Activated CD8-positive, alpha-beta memory T cell treated with anti-CD3 and anti-CD28 coated beads, Interleukin-2, amount 10 ng/mL, durations not matched to agents 7 days and 5 days (primary cell): ENCODE data around the gene COMMD1. TPM values are rescaled to one million over a fixed set of nuclear protein-coding genes. Genes with fewer than 3 reads are reported as not detected.
"Not testable (repeated sequence)": the region's sequence is repeated elsewhere in the genome, so short reads cannot be mapped to it uniquely, and the experiment has no call there.

Source experiments
- ATAC-seq: fragments of 150-1000 bp; cut with Tn5 transposase; one replicate; pipeline ENCODE4 v1.10.0; 2021; ENCODE audit warnings: moderate library complexity
- CTCF ChIA-PET: fragments of 350-600 bp; sonication (Branson Sonifier 250); formaldehyde crosslinking; loops from one replicate; lab custom pipeline; 2021; ENCODE audit warnings: antibody characterized with exemption; lab: Charles Lee
- DNase-seq: peaks from one replicate; pipeline ENCODE4 v3.0.0-alpha.2; 2020
- H3K27ac Mint-ChIP-seq: one replicate; pipeline ENCODE4 v1.8.0; 2021; ENCODE audit warnings: mild to moderate bottlenecking, mixed read lengths
- H3K27me3 Mint-ChIP-seq: one replicate; pipeline ENCODE4 v1.8.0; 2021; ENCODE audit warnings: mixed read lengths
- H3K36me3 Mint-ChIP-seq: one replicate; pipeline ENCODE4 v1.8.0; 2021; ENCODE audit warnings: mild to moderate bottlenecking, mixed read lengths
- H3K4me1 Mint-ChIP-seq: one replicate; pipeline ENCODE4 v1.8.0; 2021; ENCODE audit warnings: mixed read lengths
- H3K4me3 Mint-ChIP-seq: one replicate; pipeline ENCODE4 v1.8.0; 2021; ENCODE audit warnings: mild to moderate bottlenecking, moderate library complexity, mixed read lengths
- H3K9me3 Mint-ChIP-seq: one replicate; pipeline ENCODE4 v1.8.0; 2022; ENCODE audit warnings: low read depth, mixed read lengths
- total RNA-seq, 2 experiments: library from RNA; stranded (reverse); gene quantifications; one replicate each; pipeline ENCODE4 v1.2.3, GENCODE V29; 2021

The COMMD1 gene
- total RNA-seq, 2 experiments from 2014 or later: 27.4 to 33.0 TPM

- Mint-ChIP-seq H3K4me1 (peaks cover under 1% of the 10 kb centered on the region), H3K36me3 (peaks cover 2% of the 10 kb centered on the region), H3K27ac (no peak overlapping the region), H3K27me3 (no peaks in the 10 kb centered on the region), H3K4me3 (no peak overlapping the region), H3K9me3 (no peaks in the 10 kb centered on the region)
- CTCF ChIA-PET: no interaction called here
- no peak for ATAC-seq
- no peak for DNase-seq
These were observed 32.4 kb downstream of the COMMD1 start for GRCh38 chr2:61937886-61938285.

GRCh38 chr2:61938511-61938910 is 33.0 kb downstream of the COMMD1 start:
- peaks cover 6% of the 10 kb centered on the region for H3K4me1 Mint-ChIP-seq
- peaks cover 2% of the 10 kb centered on the region for H3K36me3 Mint-ChIP-seq
- no peak overlapping the region for H3K27ac Mint-ChIP-seq
- H3K27me3 Mint-ChIP-seq: no peaks in the 10 kb centered on the region
- CTCF ChIA-PET: no interaction called here
- DNase-seq (no peak), ATAC-seq (no peak)
- H3K4me3 Mint-ChIP-seq: no peak overlapping the region
- H3K9me3 Mint-ChIP-seq: no peaks in the 10 kb centered on the region

- Mint-ChIP-seq H3K36me3 (no peaks in the 10 kb centered on the region), H3K27me3 (no peaks in the 10 kb centered on the region), H3K4me1 (peaks cover 9% of the 10 kb centered on the region), H3K27ac (no peak overlapping the region), H3K4me3 (no peak overlapping the region), H3K9me3 (no peaks in the 10 kb centered on the region)
- CTCF ChIA-PET: no interaction called here
- DNase-seq (no peak), ATAC-seq (no peak)
These were observed 37.8 kb downstream of the COMMD1 start for GRCh38 chr2:61943251-61943650.

- H3K4me1 Mint-ChIP-seq: peaks cover 9% of the 10 kb centered on the region
- H3K9me3 Mint-ChIP-seq: no peaks in the 10 kb centered on the region
- ATAC-seq (no peak), DNase-seq (no peak)
- no peak overlapping the region for H3K4me3 Mint-ChIP-seq
- CTCF ChIA-PET: no interaction called here
- H3K27me3 Mint-ChIP-seq: no peaks in the 10 kb centered on the region
- H3K36me3 Mint-ChIP-seq: no peaks in the 10 kb centered on the region
- H3K27ac Mint-ChIP-seq: no peak overlapping the region
These were observed 41.2 kb downstream of the COMMD1 start for GRCh38 chr2:61946666-61947065.

DNA sequence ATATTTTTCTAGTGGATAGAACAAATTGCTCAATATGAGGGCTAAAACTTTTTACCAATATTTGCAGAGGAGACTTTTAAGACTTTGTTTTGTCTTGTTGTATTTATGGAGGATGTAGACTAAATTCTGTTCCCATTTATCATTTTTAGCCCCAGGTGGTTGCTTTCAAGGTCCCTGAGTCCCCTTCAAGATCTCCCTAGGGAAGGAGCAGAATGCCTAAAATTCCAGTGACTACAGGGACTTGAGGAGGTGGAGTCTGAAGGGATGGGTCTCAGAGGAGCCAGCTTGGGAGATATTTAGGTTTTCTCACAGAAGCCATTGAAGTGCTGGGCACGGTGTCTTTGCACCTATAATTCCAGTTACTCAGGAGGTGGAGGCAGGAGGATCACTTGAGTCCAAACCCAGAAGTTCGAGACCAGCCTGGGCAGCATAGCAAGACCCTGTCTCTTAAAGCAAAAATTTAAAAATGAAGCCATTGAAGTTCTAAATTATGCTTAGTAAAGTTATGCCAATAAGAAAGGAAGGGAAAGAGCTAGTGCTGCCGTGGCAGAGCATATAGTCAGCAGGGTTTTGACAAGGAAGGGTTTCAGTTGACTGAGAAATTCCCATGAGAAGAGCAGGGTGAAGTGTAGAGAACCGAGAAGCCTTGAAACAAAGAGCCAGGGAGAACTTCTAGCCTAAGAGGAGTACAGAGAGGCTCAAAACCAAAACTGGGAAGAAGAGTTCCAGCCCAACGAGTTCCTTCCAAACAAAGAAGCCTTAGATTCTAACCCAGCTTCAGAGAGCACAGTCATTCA is 43.4 kb downstream of the COMMD1 start:
- Mint-ChIP-seq H3K36me3 (no peaks in the 10 kb centered on the region), H3K9me3 (no peaks in the 10 kb centered on the region), H3K4me3 (no peak overlapping the region), H3K27me3 (no peaks in the 10 kb centered on the region), H3K4me1 (peaks cover 3% of the 10 kb centered on the region), H3K27ac (no peak overlapping the region)
- ATAC-seq (no peak), DNase-seq (no peak)
- CTCF ChIA-PET: no interaction called here

DNA sequence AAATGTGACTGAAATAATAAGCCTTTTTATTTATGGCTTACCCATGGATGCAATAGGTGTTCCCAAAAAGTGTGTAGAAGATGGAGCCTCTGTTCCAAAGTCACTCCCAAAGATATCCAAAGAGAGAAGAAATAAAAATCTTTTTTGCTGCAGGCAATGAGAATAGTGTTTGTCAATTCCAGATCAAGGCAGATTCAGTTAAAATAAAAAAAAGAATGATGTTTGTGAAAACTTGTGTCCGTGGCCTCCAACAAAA is 43.9 kb downstream of the COMMD1 start:
- CTCF ChIA-PET: no interaction called here
- H3K27me3 Mint-ChIP-seq: no peaks in the 10 kb centered on the region
- H3K4me1 Mint-ChIP-seq: peaks cover 3% of the 10 kb centered on the region
- H3K9me3 Mint-ChIP-seq: no peaks in the 10 kb centered on the region
- H3K36me3 Mint-ChIP-seq: no peaks in the 10 kb centered on the region
- DNase-seq (no peak), ATAC-seq (no peak)
- H3K4me3 Mint-ChIP-seq: no peak overlapping the region
- no peak overlapping the region for H3K27ac Mint-ChIP-seq

DNA sequence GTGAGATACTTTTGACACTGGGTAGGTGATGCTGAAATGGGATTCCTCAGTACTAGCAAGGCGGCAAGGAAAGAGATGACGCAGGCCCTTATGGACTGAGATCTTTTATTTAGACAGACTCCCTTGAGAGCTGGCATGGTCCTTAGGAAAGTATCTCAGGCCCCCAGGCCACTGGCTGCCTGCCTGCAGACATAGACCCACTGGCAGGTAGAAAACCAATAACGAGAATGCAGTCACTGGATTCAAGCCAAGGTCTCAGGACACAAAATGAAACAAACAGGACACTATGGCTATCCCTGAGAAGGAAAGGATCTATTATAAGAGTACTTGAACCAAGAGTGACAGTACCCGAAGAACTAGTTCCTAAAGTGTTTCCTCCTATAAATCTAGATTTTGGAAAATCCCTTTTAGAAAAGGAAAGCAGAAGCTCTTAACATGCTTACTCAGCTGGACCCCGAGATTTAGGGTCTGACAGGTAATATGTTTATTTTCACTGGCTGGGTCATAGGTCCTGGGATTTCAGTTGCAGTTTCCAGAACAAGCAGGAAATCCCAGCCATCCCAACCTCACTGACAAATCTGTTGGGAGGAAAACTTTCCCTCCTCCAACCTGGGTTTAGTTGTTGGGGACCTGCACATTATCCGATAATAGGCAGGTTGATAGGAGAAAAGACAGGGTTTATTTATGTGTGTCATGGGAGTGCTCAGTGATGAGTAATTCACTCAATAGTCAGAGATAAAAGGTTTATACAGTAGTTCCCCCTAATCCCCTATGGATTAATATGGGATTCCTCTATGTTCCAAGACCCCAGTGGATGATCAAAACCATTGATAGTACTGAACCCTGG is 44.5 kb downstream of the COMMD1 start:
- CTCF ChIA-PET: no interaction called here
- H3K4me1 Mint-ChIP-seq: no peaks in the 10 kb centered on the region
- no peak for ATAC-seq

DNA sequence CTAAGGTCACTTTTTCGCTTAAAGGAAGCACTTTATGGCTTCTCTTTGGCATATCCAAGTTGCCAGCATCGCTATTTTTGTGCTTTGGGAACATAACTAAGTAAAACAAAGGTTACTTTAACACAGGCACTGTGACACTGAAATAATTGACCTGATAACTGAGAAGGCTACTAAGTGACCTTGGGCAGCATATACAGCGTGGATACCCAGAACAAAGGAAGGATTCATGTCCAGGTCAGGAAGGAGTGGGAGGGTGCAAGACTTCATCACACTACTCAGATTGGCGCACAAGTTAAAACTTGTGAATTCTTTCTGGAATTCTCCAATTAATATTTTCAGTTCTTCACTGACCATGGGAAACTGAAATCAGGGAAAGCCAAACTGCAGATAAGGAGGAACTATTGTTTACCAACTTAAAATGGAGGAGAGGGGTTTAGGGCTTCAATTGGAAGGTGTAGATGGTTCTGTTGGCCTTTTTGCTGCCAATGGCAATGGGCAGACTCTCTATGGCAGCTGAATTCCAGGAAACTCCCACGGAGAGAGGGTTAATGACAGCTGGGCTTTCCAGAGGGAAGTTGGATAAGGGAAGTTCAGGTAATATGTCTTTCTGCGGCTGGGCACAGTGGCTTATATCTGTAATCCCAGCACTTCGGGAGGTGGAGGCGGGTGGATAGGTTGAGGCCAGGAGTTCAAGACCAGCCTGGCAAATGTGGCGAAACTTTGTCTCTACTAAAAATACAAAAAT is 45.3 kb downstream of the COMMD1 start:
- no peak for DNase-seq
- no peaks in the 10 kb centered on the region for H3K9me3 Mint-ChIP-seq
- no peaks in the 10 kb centered on the region for H3K4me1 Mint-ChIP-seq
- no peak for ATAC-seq
- H3K4me3 Mint-ChIP-seq: no peak overlapping the region
- no peaks in the 10 kb centered on the region for H3K27me3 Mint-ChIP-seq
- CTCF ChIA-PET: no interaction called here
- H3K27ac Mint-ChIP-seq: no peak overlapping the region
- H3K36me3 Mint-ChIP-seq: no peaks in the 10 kb centered on the region

More for the DNA sequence above, 44.5 kb downstream of the COMMD1 start:
- H3K9me3 Mint-ChIP-seq: no peaks in the 10 kb centered on the region
- H3K4me3 Mint-ChIP-seq: no peak overlapping the region
- H3K27ac Mint-ChIP-seq: no peak overlapping the region
- DNase-seq: no peak
- H3K27me3 Mint-ChIP-seq: no peaks in the 10 kb centered on the region
- H3K36me3 Mint-ChIP-seq: no peaks in the 10 kb centered on the region

DNA sequence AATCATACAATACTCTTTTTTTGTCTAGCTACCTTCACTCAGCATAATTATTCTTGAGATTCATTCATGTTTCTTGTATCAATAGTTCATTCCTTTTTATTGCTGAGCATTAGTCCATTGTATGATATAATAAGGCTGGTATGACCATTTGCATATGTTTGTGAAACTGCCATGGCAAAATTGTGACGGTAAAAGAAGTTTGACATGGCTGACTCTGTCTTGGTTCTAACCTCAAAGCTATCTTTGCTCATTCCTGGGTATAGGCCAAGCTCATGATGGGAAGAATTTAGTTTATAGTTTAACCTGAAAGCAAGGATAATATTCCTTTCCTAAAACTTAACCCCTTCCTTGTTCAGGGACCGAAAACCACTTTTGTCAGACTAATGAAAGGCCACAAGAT is 46.4 kb downstream of the COMMD1 start:
- ATAC-seq: no peak
- CTCF ChIA-PET: interaction anchor here (0.7 kb wide), 1 partner anchor 278 kb away, joined by 3 read pairs; no protein-coding TSS in a partner anchor
- H3K27ac Mint-ChIP-seq: no peak overlapping the region

GRCh38 chr2:61952288-61952687 is 46.8 kb downstream of the COMMD1 start:
- Mint-ChIP-seq H3K4me1 (no peaks in the 10 kb centered on the region), H3K27me3 (no peaks in the 10 kb centered on the region), H3K27ac (no peak overlapping the region), H3K4me3 (no peak overlapping the region), H3K36me3 (no peaks in the 10 kb centered on the region), H3K9me3 (no peaks in the 10 kb centered on the region)
- CTCF ChIA-PET: no interaction called here
- DNase-seq: no peak
- ATAC-seq: no peak

More for the DNA sequence above, 46.4 kb downstream of the COMMD1 start:
- Mint-ChIP-seq H3K9me3 (no peaks in the 10 kb centered on the region), H3K4me1 (no peaks in the 10 kb centered on the region), H3K27me3 (no peaks in the 10 kb centered on the region), H3K36me3 (no peaks in the 10 kb centered on the region), H3K4me3 (no peak overlapping the region)
- DNase-seq: no peak

- not testable (repeated sequence) for H3K27me3 Mint-ChIP-seq, H3K4me1 Mint-ChIP-seq, H3K9me3 Mint-ChIP-seq, H3K4me3 Mint-ChIP-seq, H3K27ac Mint-ChIP-seq, H3K36me3 Mint-ChIP-seq, ATAC-seq, DNase-seq
- CTCF ChIA-PET: interaction anchor here (0.6 kb wide), 1 partner anchor 22 kb away, joined by 3 read pairs; no protein-coding TSS in a partner anchor
These were observed 49.4 kb downstream of the COMMD1 start for GRCh38 chr2:61954856-61955255.

DNA sequence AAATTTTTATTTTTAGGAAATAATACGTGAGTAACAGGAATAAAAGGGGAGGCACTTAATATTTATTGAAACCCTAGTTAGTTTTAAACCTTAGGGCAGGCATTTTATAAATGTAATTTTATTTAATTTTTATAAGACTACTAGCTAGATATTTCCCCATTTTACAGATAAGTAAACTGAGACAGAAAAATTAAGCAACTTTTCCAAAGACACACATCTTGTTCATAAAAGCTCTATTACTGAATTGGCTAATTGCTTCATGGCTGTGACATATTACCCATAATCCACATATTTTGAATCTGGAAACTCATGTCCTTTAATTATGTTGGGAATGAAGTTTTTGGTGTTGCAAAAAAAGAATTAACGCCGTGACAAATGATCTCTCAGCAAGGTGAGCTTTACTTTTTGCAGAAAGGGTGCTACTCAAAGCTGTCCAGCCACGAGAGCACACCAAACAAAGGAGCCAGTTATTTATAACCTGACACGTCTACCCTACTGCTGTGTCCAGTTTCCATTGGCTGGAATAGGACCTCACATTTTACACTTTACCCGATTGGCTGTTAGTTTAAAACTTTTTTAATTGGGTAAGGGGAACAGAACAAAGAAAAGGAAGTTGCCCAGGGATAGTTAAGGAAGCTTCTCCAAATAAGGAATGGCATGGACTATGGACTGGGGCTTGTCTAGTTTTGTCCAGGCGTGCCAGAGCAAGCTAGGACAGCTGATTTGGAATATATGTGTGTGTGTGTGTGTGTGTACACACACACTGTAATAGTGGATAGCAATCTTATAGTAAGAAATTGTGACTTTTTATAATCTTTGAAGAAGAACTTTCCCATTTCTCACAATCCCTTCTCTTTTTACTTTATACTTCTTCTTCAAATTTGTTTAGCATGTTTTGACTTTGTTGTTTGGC is 54.2 kb downstream of the COMMD1 start:
- no peaks in the 10 kb centered on the region for H3K9me3 Mint-ChIP-seq
- DNase-seq: no peak
- no peak overlapping the region for H3K4me3 Mint-ChIP-seq
- ATAC-seq: no peak
- no peak overlapping the region for H3K27ac Mint-ChIP-seq
- H3K27me3 Mint-ChIP-seq: no peaks in the 10 kb centered on the region
- CTCF ChIA-PET: interaction anchor here (0.9 kb wide), 1 partner anchor 18 kb away, joined by 4 read pairs; no protein-coding TSS in a partner anchor
- H3K36me3 Mint-ChIP-seq: no peaks in the 10 kb centered on the region
- H3K4me1 Mint-ChIP-seq: peaks cover 3% of the 10 kb centered on the region
